HEK293 (cell line): Measurements from ENCODE around the gene LPGAT1.

Experiments
- CTCF ChIA-PET: fragments of 350-600 bp; formaldehyde crosslinking; extraction: SDS; loops from one replicate; lab custom pipeline; 2021; ENCODE audit warnings: antibody characterized with exemption; lab: Yijun Ruan, JAX
- POLR2A ChIA-PET: fragments of 300-600 bp; formaldehyde crosslinking; extraction: SDS; loops from one replicate; lab custom pipeline; 2020; ENCODE audit warnings: antibody characterized with exemption, inconsistent platforms; lab: Yijun Ruan, JAX
- H3K27ac ChIP-seq: fragments of 200-500 bp; sonication (Bioruptor generic); 2 replicates; pipeline ENCODE4 v1.5.1; 2014; ENCODE audit warnings: low read depth, low read length, control low read depth, inconsistent platforms; ENCODE audit errors: extremely low read depth
- H3K36me3 ChIP-seq, 2 experiments: fragments of 200-500 bp in 1 of 2; sonication (Bioruptor generic) in 1 of 2; 1 replicate in 1 of 2; 2 replicates in 1 of 2; pipeline ENCODE4 v1.5.1; 2014 to 2017; ENCODE audit warnings: inconsistent platforms in 2 of 2, low read length in 2 of 2; ENCODE audit not compliant: control insufficient read depth in 2 of 2, insufficient read depth in 1 of 2
- H3K4me1 ChIP-seq: fragments of 200-500 bp; sonication (Bioruptor generic); 2 replicates; pipeline ENCODE4 v1.5.1; 2014; ENCODE audit warnings: mild to moderate bottlenecking, low read length, inconsistent platforms; ENCODE audit not compliant: control insufficient read depth, insufficient read depth
- H3K4me3 ChIP-seq: 2 replicates; pipeline ENCODE4 v1.5.1; 2011; ENCODE audit warnings: low read depth, mild to moderate bottlenecking, control low read depth, low read length, moderate library complexity
- H3K9me3 ChIP-seq: fragments of 200-500 bp; sonication (Bioruptor generic); 2 replicates; pipeline ENCODE4 v1.5.1; 2014; ENCODE audit warnings: low read depth, low read length, inconsistent platforms; ENCODE audit not compliant: control insufficient read depth, insufficient read depth
- GFI1B ChIP-seq: fragments of 450-650 bp; formaldehyde crosslinking; IDR thresholded peaks from 2 replicates; pipeline ENCODE4 v1.5.1; 2016; ENCODE audit warnings: missing biosample characterization, missing genetic modification characterization
- GLIS1 ChIP-seq: fragments of 450-650 bp; formaldehyde crosslinking; IDR thresholded peaks from 2 replicates; pipeline ENCODE4 v1.5.1; 2016; ENCODE audit warnings: missing biosample characterization, missing genetic modification characterization
- HOXA7 ChIP-seq: sonication (generic); formaldehyde crosslinking; IDR thresholded peaks from 2 replicates; pipeline ENCODE4 v1.8.1; 2022; ENCODE audit warnings: missing genetic modification reagents, borderline replicate concordance
- KLF16 ChIP-seq: fragments of 450-650 bp; formaldehyde crosslinking; IDR thresholded peaks from 2 replicates; pipeline ENCODE4 v1.5.1; 2017; ENCODE audit warnings: missing biosample characterization, missing genetic modification characterization
- MEIS1 ChIP-seq: sonication (generic); formaldehyde crosslinking; IDR thresholded peaks from 2 replicates; pipeline ENCODE4 v1.8.1; 2022; ENCODE audit warnings: missing genetic modification reagents, mild to moderate bottlenecking, borderline replicate concordance
- ZEB2 ChIP-seq: fragments of 450-650 bp; formaldehyde crosslinking; IDR thresholded peaks from 2 replicates; pipeline ENCODE4 v1.5.1; 2016; ENCODE audit warnings: missing biosample characterization, missing genetic modification characterization
- ZIC2 ChIP-seq: fragments of 450-650 bp; formaldehyde crosslinking; IDR thresholded peaks from 2 replicates; pipeline ENCODE4 v1.5.1; 2016; ENCODE audit warnings: missing biosample characterization, missing genetic modification characterization
- ZNF146 ChIP-seq: fragments of 450-650 bp; formaldehyde crosslinking; IDR thresholded peaks from 2 replicates; pipeline ENCODE4 v1.5.1; 2016; ENCODE audit warnings: missing biosample characterization, missing genetic modification characterization
- ZNF350 ChIP-seq: fragments of 450-650 bp; formaldehyde crosslinking; IDR thresholded peaks from 2 replicates; pipeline ENCODE4 v1.5.0; 2017; ENCODE audit warnings: missing biosample characterization, mild to moderate bottlenecking, missing genetic modification characterization
- ZNF433 ChIP-seq: fragments of 450-650 bp; formaldehyde crosslinking; IDR thresholded peaks from 2 replicates; pipeline ENCODE4 v1.5.1; 2016; ENCODE audit warnings: missing biosample characterization, missing genetic modification characterization, low read depth
- ZNF473 ChIP-seq: fragments of 450-650 bp; formaldehyde crosslinking; IDR thresholded peaks from 2 replicates; pipeline ENCODE4 v1.5.1; 2017; ENCODE audit warnings: missing biosample characterization, missing genetic modification characterization
- ZNF596 ChIP-seq: fragments of 450-650 bp; IDR thresholded peaks from 2 replicates; pipeline ENCODE4 v1.5.0; 2018; ENCODE audit warnings: missing biosample characterization, mild to moderate bottlenecking, missing genetic modification characterization, moderate library complexity
- ZNF623 ChIP-seq: fragments of 450-650 bp; formaldehyde crosslinking; IDR thresholded peaks from 2 replicates; pipeline ENCODE4 v1.5.1; 2016; ENCODE audit warnings: missing biosample characterization, missing genetic modification characterization
- ZNF692 ChIP-seq: fragments of 450-650 bp; formaldehyde crosslinking; IDR thresholded peaks from 2 replicates; pipeline ENCODE4 v1.5.1; 2016; ENCODE audit warnings: missing biosample characterization, missing genetic modification characterization
- TF ChIP-seq, protein P1 (sequence below): fragments of 450-650 bp; formaldehyde crosslinking; IDR thresholded peaks from 2 replicates; pipeline ENCODE4 v1.5.1; 2016; ENCODE audit warnings: missing biosample characterization, missing genetic modification characterization
- TF ChIP-seq, protein P2 (sequence below): fragments of 450-650 bp; formaldehyde crosslinking; IDR thresholded peaks from 2 replicates; pipeline ENCODE4 v1.5.1; 2016; ENCODE audit warnings: missing biosample characterization, missing genetic modification characterization
- TF ChIP-seq, protein P3 (sequence below): fragments of 450-650 bp; formaldehyde crosslinking; IDR thresholded peaks from 2 replicates; pipeline ENCODE4 v1.5.1; 2016; ENCODE audit warnings: missing biosample characterization, missing genetic modification characterization

Gene LPGAT1

DNA sequence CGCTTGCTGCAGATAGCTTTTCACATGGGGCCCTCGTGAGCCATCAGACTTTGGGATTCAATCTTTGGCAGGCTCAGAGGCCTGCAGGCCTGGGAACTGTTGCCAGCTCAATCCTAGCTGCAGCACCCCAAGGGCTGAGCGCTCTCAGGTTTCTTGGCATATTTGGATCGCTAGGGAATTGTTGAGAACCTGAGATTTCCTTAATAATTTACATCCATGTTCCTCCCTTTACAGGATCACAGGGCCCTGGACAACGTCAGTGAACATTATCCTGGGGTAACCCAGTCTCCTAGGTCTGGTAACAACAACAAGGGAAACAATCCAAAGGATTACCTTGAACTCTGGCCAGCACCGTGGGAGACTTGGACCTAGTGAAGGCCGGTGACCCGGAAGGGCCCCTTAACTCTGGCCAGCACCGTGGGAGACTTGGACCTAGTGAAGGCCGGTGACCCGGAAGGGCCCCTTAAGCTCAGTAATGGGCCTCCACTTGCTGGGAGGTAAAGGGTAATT lies 105.8 kb downstream of the LPGAT1 start:
- Histone ChIP-seq H3K27ac (no peak overlapping the region), H3K4me3 (no peak overlapping the region), H3K4me1 (no peaks in the 10 kb centered on the region), H3K36me3 (no peaks in the 10 kb centered on the region), H3K9me3 (no peaks in the 10 kb centered on the region)
- ChIA-PET POLR2A (no interaction called here), CTCF (interaction anchor here (0.6 to 0.7 kb wide), 2 partner anchors 25 to 733 kb away, joined by 5 read pairs; no protein-coding TSS in a partner anchor)
- TF ChIP-seq GLIS1 (tag by site-specific recombination) (peak; percentile 70), ZNF473 (no peak), ZIC2 (tag by site-specific recombination) (no peak), ZNF146 (tag by site-specific recombination) (no peak)

DNA sequence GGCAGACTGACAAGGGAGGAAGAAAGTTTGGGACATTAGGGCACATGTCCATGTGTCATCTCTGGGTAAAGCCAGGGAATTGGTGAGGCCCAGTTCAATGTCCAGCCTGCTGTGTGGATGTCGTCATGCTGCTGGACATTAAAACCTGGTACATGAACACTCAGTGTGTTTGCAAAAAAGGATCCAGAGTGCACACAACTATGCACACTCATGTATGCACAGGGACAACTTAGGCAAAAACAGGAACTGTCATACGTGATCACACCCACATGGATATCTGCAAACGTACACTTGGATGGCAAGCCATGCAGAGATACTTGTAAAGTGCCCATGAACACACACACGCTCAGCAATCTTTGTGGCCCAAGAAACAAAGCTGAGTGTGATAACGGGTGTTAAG lies 107.3 kb downstream of the LPGAT1 start:
- H3K4me1 ChIP-seq: no peaks in the 10 kb centered on the region
- TF ChIP-seq ZNF433 (tag by site-specific recombination): no peak
- TF ChIP-seq MEIS1: no peak
- TF ChIP-seq KLF16 (tag by site-specific recombination): no peak
- TF ChIP-seq, protein P1, sequence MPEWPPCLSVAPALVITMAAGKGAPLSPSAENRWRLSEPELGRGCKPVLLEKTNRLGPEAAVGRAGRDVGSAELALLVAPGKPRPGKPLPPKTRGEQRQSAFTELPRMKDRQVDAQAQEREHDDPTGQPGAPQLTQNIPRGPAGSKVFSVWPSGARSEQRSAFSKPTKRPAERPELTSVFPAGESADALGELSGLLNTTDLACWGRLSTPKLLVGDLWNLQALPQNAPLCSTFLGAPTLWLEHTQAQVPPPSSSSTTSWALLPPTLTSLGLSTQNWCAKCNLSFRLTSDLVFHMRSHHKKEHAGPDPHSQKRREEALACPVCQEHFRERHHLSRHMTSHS: no peak
- no peak for TF ChIP-seq GFI1B
- TF ChIP-seq ZNF350 (tag by site-specific recombination): no peak
- TF ChIP-seq ZEB2 (tag by site-specific recombination): no peak
- TF ChIP-seq ZNF623 (tag by site-specific recombination): no peak
- TF ChIP-seq, protein P2, sequence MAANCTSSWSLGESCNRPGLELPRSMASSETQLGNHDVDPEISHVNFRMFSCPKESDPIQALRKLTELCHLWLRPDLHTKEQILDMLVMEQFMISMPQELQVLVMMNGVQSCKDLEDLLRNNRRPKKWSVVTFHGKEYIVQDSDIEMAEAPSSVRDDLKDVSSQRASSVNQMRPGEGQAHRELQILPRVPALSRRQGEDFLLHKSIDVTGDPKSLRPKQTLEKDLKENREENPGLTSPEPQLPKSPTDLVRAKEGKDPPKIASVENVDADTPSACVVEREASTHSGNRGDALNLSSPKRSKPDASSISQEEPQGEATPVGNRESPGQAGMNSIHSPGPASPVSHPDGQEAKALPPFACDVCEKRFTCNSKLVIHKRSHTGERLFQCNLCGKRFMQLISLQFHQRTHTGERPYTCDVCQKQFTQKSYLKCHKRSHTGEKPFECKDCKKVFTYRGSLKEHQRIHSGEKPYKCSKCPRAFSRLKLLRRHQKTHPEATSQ: no peak
- TF ChIP-seq, protein P3, sequence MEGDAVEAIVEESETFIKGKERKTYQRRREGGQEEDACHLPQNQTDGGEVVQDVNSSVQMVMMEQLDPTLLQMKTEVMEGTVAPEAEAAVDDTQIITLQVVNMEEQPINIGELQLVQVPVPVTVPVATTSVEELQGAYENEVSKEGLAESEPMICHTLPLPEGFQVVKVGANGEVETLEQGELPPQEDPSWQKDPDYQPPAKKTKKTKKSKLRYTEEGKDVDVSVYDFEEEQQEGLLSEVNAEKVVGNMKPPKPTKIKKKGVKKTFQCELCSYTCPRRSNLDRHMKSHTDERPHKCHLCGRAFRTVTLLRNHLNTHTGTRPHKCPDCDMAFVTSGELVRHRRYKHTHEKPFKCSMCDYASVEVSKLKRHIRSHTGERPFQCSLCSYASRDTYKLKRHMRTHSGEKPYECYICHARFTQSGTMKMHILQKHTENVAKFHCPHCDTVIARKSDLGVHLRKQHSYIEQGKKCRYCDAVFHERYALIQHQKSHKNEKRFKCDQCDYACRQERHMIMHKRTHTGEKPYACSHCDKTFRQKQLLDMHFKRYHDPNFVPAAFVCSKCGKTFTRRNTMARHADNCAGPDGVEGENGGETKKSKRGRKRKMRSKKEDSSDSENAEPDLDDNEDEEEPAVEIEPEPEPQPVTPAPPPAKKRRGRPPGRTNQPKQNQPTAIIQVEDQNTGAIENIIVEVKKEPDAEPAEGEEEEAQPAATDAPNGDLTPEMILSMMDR (tag by site-specific recombination): no peak
- TF ChIP-seq ZNF596 (tag by site-specific recombination): no peak
- TF ChIP-seq ZNF692 (tag by site-specific recombination): no peak
- TF ChIP-seq HOXA7 (CRISPR knock-in tag): no peak
- TF ChIP-seq, all 188 proteins: peak for 0
- Histone ChIP-seq H3K9me3 (no peaks in the 10 kb centered on the region), H3K27ac (no peak overlapping the region), H3K36me3 (no peaks in the 10 kb centered on the region), H3K4me3 (no peak overlapping the region)
- CTCF ChIA-PET: interaction anchor here (0.5 to 1.6 kb wide), 2 partner anchors 25 to 62 kb away, joined by 6 to 7 read pairs; no protein-coding TSS in a partner anchor
- POLR2A ChIA-PET: interaction anchor here (0.5 kb wide), 1 partner anchor 184 kb away, joined by 16 read pairs; no protein-coding TSS in a partner anchor
